ENCODE measurements around the gene KLF13. TPM values are rescaled to one million over a fixed set of nuclear protein-coding genes. Genes with fewer than 3 reads are reported as not detected.

The KLF13 gene
- total and polyA plus RNA-seq, 8 donors, result 12.3 to 57.1 (median 32.6) TPM

- Histone ChIP-seq H3K36me3 (no peaks in the 10 kb centered on the region), H3K9me3 (no peaks in the 10 kb centered on the region), H3K4me1 (no peaks in the 10 kb centered on the region), H3K27ac (no peak overlapping the region), H3K4me3 (no peak overlapping the region), H3K27me3 (no peaks in the 10 kb centered on the region)
- WGBS, 2 donors, result 84 to 93% methylated on average over 12 of the region's 12 CpGs
- intact Hi-C loops (cut with DNase I), result no loop called here
- FAIRE-seq, result no peak
- DNase-seq, result no peak
- TF ChIP-seq CTCF (IDR thresholded peaks at IDR 0.05), result no peak
- ATAC-seq, result no peak
Measured at GRCh38 chr15:31304751-31305365, 21.8 kb upstream of the KLF13 start.

- 84 to 87% methylated on average over 2 of the region's 2 CpGs for WGBS, 2 donors
- TF ChIP-seq CTCF (IDR thresholded peaks at IDR 0.05), result no peak
- no peaks in the 10 kb centered on the region for H3K27me3 ChIP-seq
- no peaks in the 10 kb centered on the region for H3K4me1 ChIP-seq
- FAIRE-seq, result no peak
- intact Hi-C loops (cut with DNase I), result no loop called here
- no peaks in the 10 kb centered on the region for H3K9me3 ChIP-seq
- H3K27ac ChIP-seq, result no peak overlapping the region
- no peak for ATAC-seq
- no peak for DNase-seq
- no peaks in the 10 kb centered on the region for H3K36me3 ChIP-seq
- no peak overlapping the region for H3K4me3 ChIP-seq
Measured at GRCh38 chr15:31305375-31305774, 21.3 kb upstream of the KLF13 start.

- intact Hi-C loops (cut with DNase I), result no loop called here
- no peak for FAIRE-seq
- no peak for TF ChIP-seq CTCF (IDR thresholded peaks at IDR 0.05)
- WGBS, 2 donors, result 85 to 93% methylated on average over 12 of the region's 12 CpGs
- Histone ChIP-seq H3K4me1 (no peaks in the 10 kb centered on the region), H3K36me3 (no peaks in the 10 kb centered on the region), H3K9me3 (no peaks in the 10 kb centered on the region), H3K27ac (no peak overlapping the region), H3K4me3 (no peak overlapping the region), H3K27me3 (no peaks in the 10 kb centered on the region)
- peak in 1 of 6 donors; percentile 56 for DNase-seq
- no peak for ATAC-seq
Measured at GRCh38 chr15:31305796-31306425, 20.7 kb upstream of the KLF13 start.

GRCh38 chr15:31306426-31307269 lies 20.0 kb upstream of the KLF13 start:
- ATAC-seq (peak in 1 of 4 donors; percentile 20), DNase-seq (peak in 1 of 6 donors; percentile 48), FAIRE-seq (no peak)
- no peaks in the 10 kb centered on the region for H3K36me3 ChIP-seq
- H3K27ac ChIP-seq, result no peak overlapping the region
- H3K9me3 ChIP-seq, result no peaks in the 10 kb centered on the region
- H3K27me3 ChIP-seq, result no peaks in the 10 kb centered on the region
- 77 to 83% methylated on average over 30 of the region's 30 CpGs for WGBS, 2 donors
- TF ChIP-seq CTCF (IDR thresholded peaks at IDR 0.05), result no peak
- intact Hi-C loops (cut with DNase I), result no loop called here
- H3K4me3 ChIP-seq, result no peak overlapping the region
- H3K4me1 ChIP-seq, result no peaks in the 10 kb centered on the region

Data from pancreas (tissue), 10 donors.